Activated T-helper 1 cell treated with anti-CD3 and anti-CD28 coated beads, Interleukin-12 subunit alpha, Interleukin-12 subunit beta, Interleukin-2, Interleukin-4 antibody, amounts not matched to agents 30 ng/mL and 10 ng/mL and 1 ng/mL, durations not matched to agents 14 hours and 24 hours and 36 hours (primary cell): ENCODE data around the gene ZNF599. TPM values are rescaled to one million over a fixed set of nuclear protein-coding genes. Genes with fewer than 3 reads are reported as not detected.
A peak's percentile ranks its signal among the peaks of the same experiment; 100 is the strongest.
"Not testable (repeated sequence)": the region's sequence is repeated elsewhere in the genome, so short reads cannot be mapped to it uniquely, and the experiment has no call there.

Experiments
- DNase-seq: peaks from one replicate; pipeline ENCODE4 v3.0.0; 2021; ENCODE audit warnings: low spot score
- H3K27ac Mint-ChIP-seq: one replicate; pipeline ENCODE4 v1.8.0; 2021; ENCODE audit warnings: mild to moderate bottlenecking, mixed read lengths
- H3K27me3 Mint-ChIP-seq: one replicate; pipeline ENCODE4 v1.8.0; 2022; ENCODE audit warnings: mild to moderate bottlenecking, moderate library complexity, mixed read lengths; ENCODE audit not compliant: insufficient read depth
- H3K36me3 Mint-ChIP-seq: one replicate; pipeline ENCODE4 v1.8.0; 2021; ENCODE audit warnings: low read depth, mixed read lengths
- H3K4me1 Mint-ChIP-seq: one replicate; pipeline ENCODE4 v1.8.0; 2021; ENCODE audit warnings: low read depth, mixed read lengths
- H3K4me3 Mint-ChIP-seq: one replicate; pipeline ENCODE4 v1.8.0; 2021; ENCODE audit warnings: mild to moderate bottlenecking, moderate library complexity, mixed read lengths
- H3K9me3 Mint-ChIP-seq: one replicate; pipeline ENCODE4 v1.8.0; 2021; ENCODE audit warnings: mixed read lengths
- intact Hi-C: fragments of 100-400 bp; cut with micrococcal nuclease; formaldehyde crosslinking; loops from one replicate; pipeline ENCODE4 v1.15.1; 2024
- total RNA-seq: library from RNA; stranded (reverse); gene quantifications from 2 replicates; pipeline ENCODE4 v1.2.3, GENCODE V29; 2022

Gene ZNF599
- 2.3 and 2.6 TPM in 2 replicates for total RNA-seq

DNA sequence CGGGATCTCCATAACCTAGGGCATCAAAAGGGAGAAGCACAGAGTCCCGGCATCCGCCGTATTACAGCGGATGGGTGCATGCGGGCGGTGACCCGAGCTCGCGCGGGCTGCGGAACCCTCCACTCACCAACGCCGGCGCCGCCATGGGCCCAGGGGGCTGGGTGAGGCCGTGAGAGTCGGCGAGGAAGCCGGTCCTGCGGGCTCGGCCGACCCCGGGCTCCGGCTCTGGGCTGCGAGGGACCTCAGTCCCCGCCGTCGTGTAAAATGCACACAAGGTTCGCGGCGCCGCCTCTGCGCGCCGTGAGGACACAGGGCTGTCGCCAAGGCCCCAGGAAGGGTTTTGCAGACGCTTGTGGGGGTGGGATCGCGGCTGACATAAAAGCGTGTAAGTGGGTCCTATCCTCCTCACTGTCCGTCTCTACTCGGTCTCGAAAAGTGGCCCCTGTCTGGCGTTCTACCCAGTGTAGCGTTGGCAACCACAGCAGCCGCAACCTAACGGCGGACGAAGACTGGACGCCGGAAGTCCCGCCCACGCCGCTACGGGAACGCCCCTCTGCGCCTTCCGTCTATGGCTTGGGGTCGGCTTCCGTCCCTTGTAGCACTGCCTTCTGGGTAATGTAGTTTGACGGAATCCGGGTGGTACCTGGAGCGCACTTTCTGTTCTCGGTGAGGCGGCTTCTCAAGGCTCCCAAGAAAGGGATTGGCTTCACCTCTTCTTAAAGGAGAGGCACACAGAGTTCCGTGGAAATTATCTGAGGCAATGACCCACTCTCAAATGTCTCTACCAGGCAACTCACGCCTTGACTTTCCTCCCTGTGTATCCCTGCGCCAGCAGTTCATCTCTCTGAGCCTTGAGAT lies at the start of gene ZNF599:
TSS of gene ZNF599 (minus strand) at position 519 of the 858 bp plus-strand sequence. CDS start at position 145, 374 bp downstream.
- H3K36me3 Mint-ChIP-seq, result peaks cover 9% of the 10 kb centered on the region
- peak within 1 kb of the TSS; percentile 95 for H3K27ac Mint-ChIP-seq
- peaks cover 23% of the 10 kb centered on the region for H3K4me1 Mint-ChIP-seq
- no peaks in the 10 kb centered on the region for H3K27me3 Mint-ChIP-seq
- intact Hi-C loops, result loop anchor here (1.0 to 5.0 kb wide), 5 partner anchors 40 to 1716 kb away; partner anchors contain the start of genes GRAMD1A, SCGB2B2, ZNF302 and ZNF566
- peaks cover 48% of the 10 kb centered on the region for H3K9me3 Mint-ChIP-seq
- peak; percentile 85 for DNase-seq
- H3K4me3 Mint-ChIP-seq, result peak within 1 kb of the TSS; percentile 91

DNA sequence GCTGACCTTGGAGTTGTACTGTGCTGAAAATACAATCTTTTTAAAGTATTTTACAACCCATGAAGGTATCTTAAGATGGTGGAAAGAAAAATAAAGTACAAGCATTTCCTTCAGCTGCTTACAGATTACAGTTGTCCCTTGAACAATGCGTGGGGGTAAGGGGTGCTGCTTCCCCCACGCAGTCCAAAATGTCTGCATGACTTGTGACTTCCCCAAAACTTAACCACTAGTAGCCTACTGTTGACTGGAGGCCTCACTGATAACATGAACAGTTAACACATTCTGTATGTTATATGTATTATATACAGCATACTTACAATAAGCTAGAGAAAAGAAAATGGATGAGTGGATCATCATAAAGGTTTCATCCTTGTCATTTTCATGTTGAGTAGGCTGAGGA lies 45.3 kb upstream of the ZNF599 start:
- intact Hi-C loops, result no loop called here
- no peaks in the 10 kb centered on the region for H3K27me3 Mint-ChIP-seq
- no peaks in the 10 kb centered on the region for H3K9me3 Mint-ChIP-seq
- DNase-seq, result no peak
- no peaks in the 10 kb centered on the region for H3K4me1 Mint-ChIP-seq
- H3K4me3 Mint-ChIP-seq, result no peak overlapping the region
- no peaks in the 10 kb centered on the region for H3K36me3 Mint-ChIP-seq
- no peak overlapping the region for H3K27ac Mint-ChIP-seq

DNA sequence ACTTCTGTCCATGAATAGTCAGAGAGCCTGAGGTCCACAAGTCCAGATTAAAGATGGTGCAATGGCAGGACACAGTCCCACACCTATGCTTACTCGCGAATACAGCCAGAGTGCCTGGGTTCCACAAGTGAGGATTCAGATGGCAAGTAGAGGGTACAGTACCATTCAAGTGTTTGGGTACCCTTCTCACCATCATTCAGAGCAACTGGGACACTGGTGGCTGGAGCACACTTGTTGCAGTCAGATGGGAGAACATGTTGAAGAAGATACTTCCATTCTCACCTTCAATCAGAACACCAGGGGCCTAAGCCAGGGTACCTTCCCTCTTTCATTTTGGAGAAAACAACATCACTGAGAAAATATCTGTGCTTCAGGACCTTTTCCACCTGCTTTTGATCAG lies 43.7 kb upstream of the ZNF599 start:
- no peaks in the 10 kb centered on the region for H3K9me3 Mint-ChIP-seq
- no peak overlapping the region for H3K4me3 Mint-ChIP-seq
- no peaks in the 10 kb centered on the region for H3K4me1 Mint-ChIP-seq
- no peak for DNase-seq
- no peak overlapping the region for H3K27ac Mint-ChIP-seq
- intact Hi-C loops, result no loop called here
- no peaks in the 10 kb centered on the region for H3K36me3 Mint-ChIP-seq
- no peaks in the 10 kb centered on the region for H3K27me3 Mint-ChIP-seq

DNA sequence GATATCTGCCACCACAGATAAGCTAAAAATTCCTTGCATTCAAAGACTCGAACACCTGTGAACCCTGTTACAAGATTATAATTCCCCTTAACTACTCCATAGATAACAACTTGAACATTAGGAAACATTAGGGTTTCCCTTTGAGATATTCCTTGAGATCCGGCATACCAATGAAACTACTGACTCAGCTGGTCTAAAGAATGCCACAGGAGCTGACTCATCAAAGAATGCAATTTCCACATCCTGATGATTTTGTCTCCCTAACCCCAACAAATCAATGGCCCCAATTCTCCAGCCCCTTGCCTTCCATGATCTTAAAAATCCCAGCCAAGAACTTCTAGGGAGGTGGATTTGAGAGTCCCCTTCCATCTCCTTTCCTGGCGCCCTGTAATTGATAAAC lies 35.6 kb upstream of the ZNF599 start:
- Mint-ChIP-seq H3K4me1 (no peaks in the 10 kb centered on the region), H3K36me3 (no peaks in the 10 kb centered on the region), H3K27me3 (no peaks in the 10 kb centered on the region), H3K27ac (no peak overlapping the region), H3K9me3 (peaks cover 39% of the 10 kb centered on the region), H3K4me3 (no peak overlapping the region)
- intact Hi-C loops, result no loop called here
- DNase-seq, result no peak

DNA sequence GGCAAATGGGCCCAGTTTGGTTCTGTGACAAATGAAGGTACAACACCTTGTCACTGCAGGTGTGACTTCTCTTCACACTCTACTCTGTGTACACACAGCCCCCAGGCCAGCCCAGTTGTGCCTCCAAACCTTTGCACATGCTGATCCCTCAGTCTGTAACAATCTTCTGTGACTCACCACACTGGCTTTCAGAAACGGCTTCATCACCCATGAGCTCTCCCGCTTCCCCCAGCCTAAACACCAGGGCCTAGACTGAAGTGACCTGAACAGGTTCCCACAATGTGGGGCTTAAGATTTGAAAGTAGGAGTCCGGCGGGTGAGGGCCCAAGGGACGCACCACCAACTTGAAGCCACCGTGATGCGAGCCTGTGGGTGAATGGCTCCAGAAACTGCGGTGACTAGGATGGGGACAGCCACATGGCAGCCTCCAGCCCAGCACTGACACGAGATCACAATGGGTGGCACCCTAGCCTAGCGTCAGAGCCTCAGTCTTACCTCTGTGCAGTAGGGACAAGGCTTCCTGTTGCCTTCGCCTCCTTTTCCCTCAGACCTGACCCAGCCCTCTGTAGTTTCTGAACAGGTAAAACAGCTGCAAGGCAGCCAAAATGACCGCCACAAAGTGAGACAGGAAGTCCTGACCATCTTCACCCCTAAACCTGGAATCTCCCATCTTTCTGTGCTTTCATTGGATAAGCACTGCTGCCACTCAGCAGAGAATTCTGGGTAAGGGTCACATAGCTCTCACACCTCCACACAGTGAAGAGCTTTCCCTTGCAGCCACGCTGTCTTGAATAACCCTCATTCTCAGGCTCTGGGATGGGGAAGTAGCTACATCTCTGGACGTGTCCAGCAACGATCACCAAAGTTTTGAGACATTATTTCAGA lies 34.2 kb upstream of the ZNF599 start:
- no peak overlapping the region for H3K27ac Mint-ChIP-seq
- H3K4me3 Mint-ChIP-seq, result no peak overlapping the region
- H3K9me3 Mint-ChIP-seq, result peaks cover 39% of the 10 kb centered on the region
- intact Hi-C loops, result no loop called here
- H3K4me1 Mint-ChIP-seq, result no peaks in the 10 kb centered on the region
- H3K27me3 Mint-ChIP-seq, result no peaks in the 10 kb centered on the region
- H3K36me3 Mint-ChIP-seq, result no peaks in the 10 kb centered on the region
- no peak for DNase-seq

DNA sequence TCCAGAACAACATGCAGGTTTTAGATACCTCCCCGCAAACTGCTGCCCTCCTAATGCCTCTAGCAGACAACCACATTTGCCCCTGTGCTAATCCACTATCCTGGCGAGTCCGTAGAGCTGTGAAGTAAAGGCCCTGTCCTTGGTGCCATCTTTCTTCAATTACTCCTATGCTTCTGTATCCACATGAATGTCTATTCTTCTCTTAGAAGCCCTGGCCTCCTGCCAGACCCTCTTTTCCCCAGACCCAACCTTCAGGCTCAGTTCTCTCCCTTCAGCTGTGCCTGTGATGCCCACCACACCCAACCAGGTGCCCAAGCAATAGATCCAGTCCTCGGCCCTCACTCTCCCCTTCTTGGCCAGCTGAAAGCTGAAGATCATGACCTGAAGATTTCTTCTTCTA lies 31.1 kb upstream of the ZNF599 start:
- no peak overlapping the region for H3K27ac Mint-ChIP-seq
- no peaks in the 10 kb centered on the region for H3K4me1 Mint-ChIP-seq
- no peak overlapping the region for H3K4me3 Mint-ChIP-seq
- no peak for DNase-seq
- peaks cover 34% of the 10 kb centered on the region for H3K9me3 Mint-ChIP-seq
- no peaks in the 10 kb centered on the region for H3K36me3 Mint-ChIP-seq
- H3K27me3 Mint-ChIP-seq, result no peaks in the 10 kb centered on the region
- intact Hi-C loops, result no loop called here

DNA sequence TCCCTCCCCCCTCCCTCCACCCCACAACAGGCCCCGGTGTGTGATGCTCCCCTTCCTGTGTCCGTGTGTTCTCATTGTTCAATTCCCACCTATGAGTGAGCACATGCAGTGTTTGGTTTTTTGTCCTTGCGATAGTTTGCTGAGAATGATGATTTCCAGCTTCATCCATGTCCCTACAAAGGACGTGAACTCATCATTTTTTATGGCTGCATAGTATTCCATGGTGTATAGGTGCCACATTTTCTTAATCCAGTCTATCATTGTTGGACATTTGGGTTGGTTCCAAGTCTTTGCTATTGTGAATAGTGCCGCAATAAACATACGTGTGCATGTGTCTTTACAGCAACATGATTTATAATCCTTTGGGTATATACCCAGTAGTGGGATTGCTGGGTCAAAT lies 23.9 kb upstream of the ZNF599 start:
- H3K4me1 Mint-ChIP-seq, DNase-seq, H3K4me3 Mint-ChIP-seq, H3K36me3 Mint-ChIP-seq, H3K27ac Mint-ChIP-seq, intact Hi-C loops, H3K27me3 Mint-ChIP-seq: not testable (repeated sequence)
- H3K9me3 Mint-ChIP-seq, result peaks cover 22% of the 10 kb centered on the region

DNA sequence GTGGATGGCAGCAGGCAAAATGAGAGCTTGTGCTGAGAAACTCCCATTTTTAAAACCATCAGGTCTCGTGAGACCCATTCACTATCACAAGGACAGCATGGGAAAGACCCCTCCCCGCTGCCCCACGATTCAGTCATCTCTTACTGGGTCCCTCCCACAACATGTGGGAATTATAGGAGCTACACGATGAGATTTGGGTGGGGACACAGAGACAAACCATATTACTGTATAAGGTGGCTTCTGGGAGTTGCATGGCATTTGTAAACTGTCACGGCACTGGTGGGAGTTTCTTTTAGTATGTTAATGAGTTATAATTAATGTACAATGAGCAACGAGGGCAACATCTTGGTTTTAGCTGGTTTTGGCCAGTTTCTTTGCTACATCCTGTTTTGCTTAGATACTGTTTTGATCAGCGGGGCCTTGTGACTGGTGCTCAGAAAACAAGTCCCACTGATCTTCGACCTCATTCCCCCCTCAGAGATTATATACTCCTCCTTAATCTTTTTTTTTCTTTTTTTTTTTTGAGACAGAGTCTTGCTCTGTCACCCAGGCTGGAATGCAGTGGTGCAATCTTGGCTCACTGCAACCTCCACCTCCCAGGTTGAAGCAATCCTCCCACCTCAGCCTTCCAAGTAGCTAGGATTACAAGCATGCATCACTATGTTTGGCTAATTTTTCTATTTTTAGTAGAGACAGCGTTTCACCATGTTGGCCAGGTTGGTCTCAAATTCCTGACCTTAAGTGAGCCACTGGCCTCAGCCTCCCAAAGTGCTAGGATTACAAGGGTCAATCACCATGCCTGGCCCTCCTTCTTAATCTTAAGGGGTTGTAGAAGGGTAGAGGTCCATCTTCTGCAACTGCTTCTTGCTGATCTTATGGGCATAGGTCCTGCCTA lies 21.3 kb upstream of the ZNF599 start:
- H3K36me3 Mint-ChIP-seq, result no peaks in the 10 kb centered on the region
- intact Hi-C loops, result no loop called here
- H3K27ac Mint-ChIP-seq, result no peak overlapping the region
- H3K4me3 Mint-ChIP-seq, result no peak overlapping the region
- no peak for DNase-seq
- H3K27me3 Mint-ChIP-seq, result no peaks in the 10 kb centered on the region
- no peaks in the 10 kb centered on the region for H3K4me1 Mint-ChIP-seq
- peaks cover 16% of the 10 kb centered on the region for H3K9me3 Mint-ChIP-seq

DNA sequence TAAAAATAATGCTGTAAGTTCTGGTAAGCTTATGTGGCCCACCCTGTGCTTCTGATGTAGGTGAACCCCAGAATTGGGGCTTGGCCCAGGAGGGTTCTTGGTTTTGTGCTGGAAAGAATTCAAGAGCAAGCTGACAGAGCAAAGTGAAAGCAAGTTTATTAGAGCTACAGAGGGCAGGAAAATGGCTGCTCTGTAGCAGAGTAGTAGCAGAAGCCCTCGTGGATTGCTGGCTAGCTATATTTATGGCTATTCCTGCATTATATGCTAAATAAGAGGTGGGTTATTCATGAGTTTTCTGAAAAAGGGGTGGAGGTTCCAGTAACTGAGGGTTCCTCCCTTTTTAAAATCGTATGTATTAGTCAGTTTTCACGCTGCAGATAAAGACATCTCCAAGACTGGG lies 20.6 kb upstream of the ZNF599 start:
- intact Hi-C loops, result no loop called here
- Mint-ChIP-seq H3K27me3 (no peaks in the 10 kb centered on the region), H3K4me3 (no peak overlapping the region), H3K27ac (no peak overlapping the region), H3K36me3 (no peaks in the 10 kb centered on the region), H3K9me3 (peaks cover 12% of the 10 kb centered on the region), H3K4me1 (no peaks in the 10 kb centered on the region)
- DNase-seq, result no peak

DNA sequence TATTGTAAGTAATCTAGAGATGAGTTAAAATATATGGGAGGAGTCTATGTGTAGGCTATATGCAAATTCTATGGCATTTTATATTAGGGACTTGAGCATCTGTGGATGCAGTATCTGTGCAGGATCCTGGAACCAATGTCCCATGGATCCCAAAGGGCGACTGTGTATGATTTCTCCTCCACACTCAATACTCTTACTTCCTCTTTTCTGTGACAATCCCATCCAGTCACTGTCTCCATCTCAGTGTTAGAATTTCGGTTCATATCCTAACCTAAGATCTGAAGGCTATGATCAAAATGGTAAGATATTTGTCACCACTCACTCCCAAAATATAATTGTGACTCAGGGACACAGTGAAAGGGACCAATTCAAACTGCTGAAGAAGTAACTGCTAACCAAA lies 15.1 kb upstream of the ZNF599 start:
- H3K4me1 Mint-ChIP-seq, result no peaks in the 10 kb centered on the region
- H3K36me3 Mint-ChIP-seq, result no peaks in the 10 kb centered on the region
- H3K4me3 Mint-ChIP-seq, result no peak overlapping the region
- peaks cover 13% of the 10 kb centered on the region for H3K9me3 Mint-ChIP-seq
- H3K27me3 Mint-ChIP-seq, result no peaks in the 10 kb centered on the region
- intact Hi-C loops, result no loop called here
- no peak overlapping the region for H3K27ac Mint-ChIP-seq
- no peak for DNase-seq

DNA sequence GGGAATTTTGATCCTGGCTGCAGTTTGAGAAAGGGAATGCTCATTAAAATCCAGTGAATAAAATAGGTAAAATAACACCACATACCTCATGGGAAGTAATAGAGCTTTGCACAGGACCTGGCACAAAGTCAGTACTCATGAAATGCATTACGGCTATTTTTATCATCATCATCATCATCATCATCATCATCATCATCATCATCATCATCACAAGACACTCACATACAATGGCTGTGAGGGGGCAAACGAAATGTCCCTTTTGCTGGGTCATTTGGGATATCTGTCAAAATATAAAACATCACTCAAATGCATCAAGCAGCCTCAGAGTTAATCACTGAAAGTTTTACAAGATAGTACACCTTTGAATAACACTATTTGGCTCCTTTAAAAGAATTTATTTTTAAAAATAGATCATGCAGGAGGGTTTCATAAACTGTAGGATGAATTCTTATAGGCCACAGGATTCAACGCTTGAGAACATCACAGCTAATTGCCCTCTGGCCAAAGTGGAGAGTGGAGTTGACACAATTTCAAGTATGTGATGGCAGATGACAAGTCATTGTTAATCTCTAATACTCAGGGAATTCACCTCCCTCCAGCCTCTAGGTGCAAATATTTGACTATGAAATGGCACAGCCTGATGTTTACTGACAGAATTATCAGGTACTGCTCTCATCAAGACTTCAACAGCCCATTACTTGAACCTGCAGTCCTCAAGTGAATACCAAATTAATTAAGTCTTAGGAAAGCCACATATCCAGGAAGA lies 14.2 kb upstream of the ZNF599 start:
- Mint-ChIP-seq H3K27me3 (no peaks in the 10 kb centered on the region), H3K27ac (no peak overlapping the region), H3K9me3 (peaks cover 13% of the 10 kb centered on the region), H3K36me3 (no peaks in the 10 kb centered on the region), H3K4me1 (no peaks in the 10 kb centered on the region), H3K4me3 (no peak overlapping the region)
- no peak for DNase-seq
- intact Hi-C loops, result no loop called here

DNA sequence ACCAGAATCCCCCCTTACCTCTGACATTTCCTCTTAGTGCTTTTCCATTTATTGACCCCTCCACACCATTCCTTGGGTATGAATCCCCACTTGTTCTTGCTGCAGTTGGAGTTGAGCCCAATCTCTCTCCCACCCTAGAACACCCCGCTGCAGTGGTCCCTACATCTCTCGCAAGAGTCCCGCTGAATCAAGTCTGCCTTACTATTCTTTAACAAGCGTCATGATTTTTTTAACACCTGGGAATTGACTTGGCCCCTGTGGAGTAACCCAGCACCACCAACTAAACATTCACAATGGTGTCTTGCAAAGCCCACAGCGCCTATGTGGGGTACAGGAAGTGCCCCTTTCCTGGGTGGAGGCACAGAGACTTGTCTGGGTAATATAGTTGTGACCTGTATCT lies 13.2 kb upstream of the ZNF599 start:
- DNase-seq, result no peak
- Mint-ChIP-seq H3K27ac (no peak overlapping the region), H3K4me1 (no peaks in the 10 kb centered on the region), H3K4me3 (no peak overlapping the region), H3K36me3 (no peaks in the 10 kb centered on the region), H3K27me3 (no peaks in the 10 kb centered on the region), H3K9me3 (peaks cover 13% of the 10 kb centered on the region)
- intact Hi-C loops, result no loop called here
